HEK293 (cell line): Measurements from ENCODE around the gene TMOD4.

ENCODE experiments used
- CTCF ChIA-PET: fragments of 350-600 bp; formaldehyde crosslinking; extraction: SDS; loops from one replicate; lab custom pipeline; 2021; ENCODE audit warnings: antibody characterized with exemption; lab: Yijun Ruan, JAX
- POLR2A ChIA-PET: fragments of 300-600 bp; formaldehyde crosslinking; extraction: SDS; loops from one replicate; lab custom pipeline; 2020; ENCODE audit warnings: antibody characterized with exemption, inconsistent platforms; lab: Yijun Ruan, JAX
- H3K27ac ChIP-seq: fragments of 200-500 bp; sonication (Bioruptor generic); 2 replicates; pipeline ENCODE4 v1.5.1; 2014; ENCODE audit warnings: low read depth, low read length, control low read depth, inconsistent platforms; ENCODE audit errors: extremely low read depth
- H3K36me3 ChIP-seq, 2 experiments: fragments of 200-500 bp in 1 of 2; sonication (Bioruptor generic) in 1 of 2; 1 replicate in 1 of 2; 2 replicates in 1 of 2; pipeline ENCODE4 v1.5.1; 2014 to 2017; ENCODE audit warnings: inconsistent platforms in 2 of 2, low read length in 2 of 2; ENCODE audit not compliant: control insufficient read depth in 2 of 2, insufficient read depth in 1 of 2
- H3K4me1 ChIP-seq: fragments of 200-500 bp; sonication (Bioruptor generic); 2 replicates; pipeline ENCODE4 v1.5.1; 2014; ENCODE audit warnings: mild to moderate bottlenecking, low read length, inconsistent platforms; ENCODE audit not compliant: control insufficient read depth, insufficient read depth
- H3K4me3 ChIP-seq: 2 replicates; pipeline ENCODE4 v1.5.1; 2011; ENCODE audit warnings: low read depth, mild to moderate bottlenecking, control low read depth, low read length, moderate library complexity
- H3K9me3 ChIP-seq: fragments of 200-500 bp; sonication (Bioruptor generic); 2 replicates; pipeline ENCODE4 v1.5.1; 2014; ENCODE audit warnings: low read depth, low read length, inconsistent platforms; ENCODE audit not compliant: control insufficient read depth, insufficient read depth
- GLIS1 ChIP-seq: fragments of 450-650 bp; formaldehyde crosslinking; IDR thresholded peaks from 2 replicates; pipeline ENCODE4 v1.5.1; 2016; ENCODE audit warnings: missing biosample characterization, missing genetic modification characterization
- KLF10 ChIP-seq: fragments of 450-650 bp; IDR thresholded peaks from 2 replicates; pipeline ENCODE4 v1.5.1; 2018; ENCODE audit warnings: missing biosample characterization, mild to moderate bottlenecking, missing genetic modification characterization
- KLF17 ChIP-seq: fragments of 450-650 bp; formaldehyde crosslinking; IDR thresholded peaks from 2 replicates; pipeline ENCODE4 v1.5.1; 2016; ENCODE audit warnings: missing biosample characterization, missing genetic modification characterization
- PRDM6 ChIP-seq: fragments of 450-650 bp; formaldehyde crosslinking; IDR thresholded peaks from 2 replicates; pipeline ENCODE4 v1.5.1; 2017; ENCODE audit warnings: missing biosample characterization, missing genetic modification characterization
- TSHZ1 ChIP-seq: fragments of 450-650 bp; formaldehyde crosslinking; IDR thresholded peaks from 2 replicates; pipeline ENCODE4 v1.5.1; 2016; ENCODE audit warnings: missing biosample characterization, missing genetic modification characterization, borderline replicate concordance
- ZEB2 ChIP-seq: fragments of 450-650 bp; formaldehyde crosslinking; IDR thresholded peaks from 2 replicates; pipeline ENCODE4 v1.5.1; 2016; ENCODE audit warnings: missing biosample characterization, missing genetic modification characterization
- ZNF133 ChIP-seq: fragments of 450-650 bp; formaldehyde crosslinking; IDR thresholded peaks from 2 replicates; pipeline ENCODE4 v1.5.1; 2016; ENCODE audit warnings: missing biosample characterization, missing genetic modification characterization
- ZNF169 ChIP-seq: fragments of 450-650 bp; formaldehyde crosslinking; IDR thresholded peaks from 2 replicates; pipeline ENCODE4 v1.5.1; 2016; ENCODE audit warnings: missing biosample characterization, missing genetic modification characterization
- ZNF211 ChIP-seq: fragments of 450-650 bp; formaldehyde crosslinking; IDR thresholded peaks from 2 replicates; pipeline ENCODE4 v1.5.1; 2016; ENCODE audit warnings: low read depth, missing biosample characterization, missing genetic modification characterization
- ZNF501 ChIP-seq: fragments of 450-650 bp; formaldehyde crosslinking; IDR thresholded peaks from 2 replicates; pipeline ENCODE4 v1.5.1; 2016; ENCODE audit warnings: missing biosample characterization, missing genetic modification characterization
- ZNF513 ChIP-seq: fragments of 450-650 bp; IDR thresholded peaks from 2 replicates; pipeline ENCODE4 v1.5.1; 2018; ENCODE audit warnings: missing biosample characterization, missing genetic modification characterization
- ZNF580 ChIP-seq: fragments of 450-650 bp; formaldehyde crosslinking; IDR thresholded peaks from 2 replicates; pipeline ENCODE4 v1.5.1; 2016; ENCODE audit warnings: missing biosample characterization, missing genetic modification characterization
- ZNF629 ChIP-seq: fragments of 450-650 bp; formaldehyde crosslinking; IDR thresholded peaks from 2 replicates; pipeline ENCODE4 v1.5.1; 2017; ENCODE audit warnings: missing biosample characterization, missing genetic modification characterization
- ZNF76 ChIP-seq: fragments of 450-650 bp; formaldehyde crosslinking; IDR thresholded peaks from 2 replicates; pipeline ENCODE4; 2016; ENCODE audit warnings: low read depth, missing biosample characterization, missing genetic modification characterization, borderline replicate concordance

The TMOD4 gene

GRCh38 chr1:151198254-151199127, 22.7 kb upstream of the TMOD4 start, which contains the start of gene PIP5K1A (continued):
- no peak; the same call in none of the 2 replicates for TF ChIP-seq ZNF580 (tag by site-specific recombination)
- TF ChIP-seq ZNF513: peak; percentile 29; the same call in 1 of the 2 replicates
- no peak for TF ChIP-seq ZNF169 (tag by site-specific recombination)

GRCh38 chr1:151197863-151198253, 22.1 kb upstream of the TMOD4 start:
- ChIA-PET POLR2A (interaction anchor here (1.2 to 2.2 kb wide), 2 partner anchors 57 to 84 kb away, joined by 4 to 9 read pairs; partner anchors contain the start of genes PSMD4 and ZNF687), CTCF (interaction anchor here (3.8 kb wide), 1 partner anchor 143 kb away, joined by 24 read pairs; no protein-coding TSS in a partner anchor)
- peak overlapping the region; percentile 94 for H3K4me3 ChIP-seq
- H3K27ac ChIP-seq: peak overlapping the region; percentile 28
- H3K4me1 ChIP-seq: peaks cover 7% of the 10 kb centered on the region
- H3K36me3 ChIP-seq: peaks cover 8 to 13% of the 10 kb centered on the region in 2 experiments; a peak in 2 of 3 replicates
- H3K9me3 ChIP-seq: no peaks in the 10 kb centered on the region
- TF ChIP-seq ZNF501 (tag by site-specific recombination) (peak; percentile 25; the same call in 1 of the 2 replicates), TSHZ1 (0 out of 2 replicates have a peak, but pooled peaks have one; percentile 13), PRDM6 (tag by site-specific recombination) (0 out of 2 replicates have a peak, but pooled peaks have one; percentile 28), ZNF76 (tag by site-specific recombination) (no peak), ZNF211 (tag by site-specific recombination) (no peak), ZNF133 (tag by site-specific recombination) (no peak), ZNF629 (tag by site-specific recombination) (peak; percentile 44), GLIS1 (tag by site-specific recombination) (peak; percentile 28; the same call in 1 of the 2 replicates), KLF17 (tag by site-specific recombination) (0 out of 2 replicates have a peak, but pooled peaks have one; percentile 35), ZEB2 (tag by site-specific recombination) (no peak), KLF10 (tag by site-specific recombination) (peak; percentile 15; the same call in 1 of the 2 replicates)
